RWPE1 (cell line): Measurements from ENCODE around the gene HES5.
"Not testable (repeated sequence)": the region's sequence is repeated elsewhere in the genome, so short reads cannot be mapped to it uniquely, and the experiment has no call there.

ENCODE experiments used
- CTCF ChIA-PET: fragments of 350-600 bp; sonication (Branson Sonifier 250); formaldehyde crosslinking; extraction: SDS; loops from one replicate; lab custom pipeline; 2021; lab: Yijun Ruan, JAX
- POLR2A ChIA-PET: fragments of 400-600 bp; formaldehyde crosslinking; extraction: SDS; loops from one replicate; lab custom pipeline; 2020; ENCODE audit warnings: antibody characterized with exemption; ENCODE audit not compliant: low non-redundant PET; lab: Yijun Ruan, JAX
- DNase-seq: peaks from one replicate; pipeline ENCODE4 v3.0.0; 2012; ENCODE audit warnings: low spot score
- H3K27ac ChIP-seq: fragments of 450-650 bp; 2 replicates; pipeline ENCODE4 v1.5.1; 2017
- TF ChIP-seq, protein P1 (sequence below): fragments of 450-650 bp; conservative IDR thresholded peaks from 2 replicates; pipeline ENCODE4 v1.5.1; 2017; ENCODE audit warnings: low read depth, mild to moderate bottlenecking

Gene HES5

DNA sequence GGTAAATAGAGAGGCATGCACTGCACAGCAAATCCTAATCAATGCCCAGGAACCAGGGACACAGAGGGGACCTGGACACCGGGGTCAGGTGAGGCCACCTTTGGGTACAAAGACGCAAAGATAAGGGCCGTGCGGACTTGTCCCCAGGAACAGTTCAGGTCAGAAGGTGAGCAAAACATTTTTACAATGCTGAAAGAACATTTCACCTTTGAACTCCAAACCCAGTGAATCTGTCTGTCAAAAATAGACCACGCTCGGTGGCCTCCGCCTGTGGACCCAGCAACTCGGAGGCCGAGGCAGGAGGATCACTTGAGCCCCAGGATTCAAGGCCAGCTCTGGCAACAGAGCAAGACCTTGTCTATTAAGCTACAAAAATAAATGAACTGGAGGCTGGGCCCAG is 41.3 kb upstream of the HES5 start:
- H3K27ac ChIP-seq: no peak overlapping the region
- ChIA-PET CTCF (no interaction called here), POLR2A (no interaction called here)

DNA sequence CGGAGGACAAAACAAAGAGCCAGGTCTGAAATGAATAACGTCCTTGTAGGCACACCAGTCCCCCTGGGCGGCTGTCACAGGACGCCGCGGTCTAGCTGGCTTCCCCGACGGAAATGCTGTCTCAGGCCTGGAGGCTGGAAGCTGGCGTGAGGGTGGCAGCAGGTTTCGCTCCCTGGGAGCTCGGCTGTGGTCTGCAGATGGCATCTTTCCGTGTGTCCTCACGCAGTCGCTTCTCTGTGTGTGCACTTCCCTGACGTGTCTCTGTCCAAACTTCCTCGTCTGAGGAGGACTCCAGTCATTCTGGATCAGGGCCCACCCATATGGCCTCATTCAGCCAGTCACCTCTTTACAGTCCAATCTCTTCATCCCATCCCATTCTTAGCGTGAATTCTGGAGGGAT is 40.3 kb upstream of the HES5 start:
- no peak for DNase-seq
- POLR2A ChIA-PET: no interaction called here
- H3K27ac ChIP-seq: no peak overlapping the region
- CTCF ChIA-PET: no interaction called here
- TF ChIP-seq, protein P1, sequence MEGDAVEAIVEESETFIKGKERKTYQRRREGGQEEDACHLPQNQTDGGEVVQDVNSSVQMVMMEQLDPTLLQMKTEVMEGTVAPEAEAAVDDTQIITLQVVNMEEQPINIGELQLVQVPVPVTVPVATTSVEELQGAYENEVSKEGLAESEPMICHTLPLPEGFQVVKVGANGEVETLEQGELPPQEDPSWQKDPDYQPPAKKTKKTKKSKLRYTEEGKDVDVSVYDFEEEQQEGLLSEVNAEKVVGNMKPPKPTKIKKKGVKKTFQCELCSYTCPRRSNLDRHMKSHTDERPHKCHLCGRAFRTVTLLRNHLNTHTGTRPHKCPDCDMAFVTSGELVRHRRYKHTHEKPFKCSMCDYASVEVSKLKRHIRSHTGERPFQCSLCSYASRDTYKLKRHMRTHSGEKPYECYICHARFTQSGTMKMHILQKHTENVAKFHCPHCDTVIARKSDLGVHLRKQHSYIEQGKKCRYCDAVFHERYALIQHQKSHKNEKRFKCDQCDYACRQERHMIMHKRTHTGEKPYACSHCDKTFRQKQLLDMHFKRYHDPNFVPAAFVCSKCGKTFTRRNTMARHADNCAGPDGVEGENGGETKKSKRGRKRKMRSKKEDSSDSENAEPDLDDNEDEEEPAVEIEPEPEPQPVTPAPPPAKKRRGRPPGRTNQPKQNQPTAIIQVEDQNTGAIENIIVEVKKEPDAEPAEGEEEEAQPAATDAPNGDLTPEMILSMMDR: no peak

More for the DNA sequence above, 41.3 kb upstream of the HES5 start:
- no peak for DNase-seq
- TF ChIP-seq, protein P1: no peak

DNA sequence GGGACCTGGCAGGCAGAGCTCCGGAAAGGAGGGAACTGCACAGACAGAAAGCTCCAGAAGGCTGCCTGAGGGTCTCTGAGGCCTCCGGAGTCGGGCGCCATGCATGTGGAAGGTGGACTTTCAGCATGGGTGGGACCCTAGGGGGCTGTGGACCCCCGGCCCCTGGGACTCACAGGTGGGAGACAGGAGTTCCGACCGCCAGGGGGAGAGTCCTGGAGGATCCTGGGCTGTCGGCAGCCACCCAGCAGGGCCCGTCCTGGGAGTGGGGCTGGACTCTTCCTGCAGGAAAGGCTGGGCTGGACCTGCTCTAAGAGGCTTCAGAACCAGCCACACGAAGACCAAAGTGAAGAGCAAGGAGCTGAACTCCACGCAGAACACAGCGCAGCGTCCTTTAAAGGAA is 39.6 kb upstream of the HES5 start:
- H3K27ac ChIP-seq, DNase-seq, POLR2A ChIA-PET, CTCF ChIA-PET: not testable (repeated sequence)

DNA sequence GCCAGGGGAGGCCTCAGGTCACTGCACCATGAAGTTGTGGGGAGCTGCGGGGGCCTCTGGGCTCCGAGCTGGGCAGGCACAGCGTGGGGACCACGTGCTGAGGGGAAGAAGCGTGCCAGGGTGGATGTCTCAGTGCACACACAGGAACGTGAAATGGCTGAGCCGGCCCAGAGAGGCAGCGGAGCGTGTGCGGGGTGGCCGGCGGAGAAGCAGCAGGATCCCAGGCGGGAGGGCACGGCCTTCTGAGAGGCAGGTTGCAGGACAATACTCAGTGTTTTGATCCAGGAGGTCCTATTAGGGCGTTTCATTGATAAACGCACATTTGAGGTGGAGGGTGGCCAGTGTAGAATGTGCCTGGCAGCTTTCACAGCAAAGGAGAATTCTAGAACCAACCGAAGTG is 39.0 kb upstream of the HES5 start:
- no peak for DNase-seq
- ChIA-PET POLR2A (no interaction called here), CTCF (no interaction called here)
- no peak overlapping the region for H3K27ac ChIP-seq
- TF ChIP-seq, protein P1: no peak

DNA sequence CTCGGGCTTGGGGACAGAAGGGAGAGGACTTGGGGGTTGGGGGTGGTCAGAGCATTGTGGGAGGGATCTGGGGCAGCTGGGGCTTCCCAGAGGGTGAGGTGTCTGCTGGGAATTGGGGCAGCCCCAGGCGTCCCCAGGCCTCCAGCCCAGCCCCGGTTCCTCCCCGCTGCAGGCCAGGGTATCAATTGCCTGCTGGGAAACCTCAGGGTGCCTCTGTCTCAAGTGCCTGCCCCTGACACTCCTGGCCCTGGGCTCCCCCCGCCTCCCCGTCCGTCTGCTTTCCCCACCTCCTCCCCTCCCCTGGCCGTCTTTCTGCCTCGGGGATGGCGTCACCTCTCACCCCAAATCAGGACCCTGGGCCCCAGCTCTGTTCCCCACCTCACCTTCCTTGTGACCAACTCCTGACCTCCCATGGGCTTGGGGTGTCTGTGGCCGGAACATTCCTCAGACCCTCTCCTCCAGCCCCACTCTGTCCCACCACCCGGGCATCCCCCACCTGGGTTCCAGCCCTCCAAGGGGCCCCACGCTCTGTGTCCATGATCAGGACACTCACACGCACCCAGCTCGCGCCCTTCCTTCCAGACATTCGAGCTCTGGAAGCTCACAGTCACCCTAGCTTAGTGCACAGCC is 38.2 kb upstream of the HES5 start:
- CTCF ChIA-PET, POLR2A ChIA-PET, H3K27ac ChIP-seq, DNase-seq: not testable (repeated sequence)

DNA sequence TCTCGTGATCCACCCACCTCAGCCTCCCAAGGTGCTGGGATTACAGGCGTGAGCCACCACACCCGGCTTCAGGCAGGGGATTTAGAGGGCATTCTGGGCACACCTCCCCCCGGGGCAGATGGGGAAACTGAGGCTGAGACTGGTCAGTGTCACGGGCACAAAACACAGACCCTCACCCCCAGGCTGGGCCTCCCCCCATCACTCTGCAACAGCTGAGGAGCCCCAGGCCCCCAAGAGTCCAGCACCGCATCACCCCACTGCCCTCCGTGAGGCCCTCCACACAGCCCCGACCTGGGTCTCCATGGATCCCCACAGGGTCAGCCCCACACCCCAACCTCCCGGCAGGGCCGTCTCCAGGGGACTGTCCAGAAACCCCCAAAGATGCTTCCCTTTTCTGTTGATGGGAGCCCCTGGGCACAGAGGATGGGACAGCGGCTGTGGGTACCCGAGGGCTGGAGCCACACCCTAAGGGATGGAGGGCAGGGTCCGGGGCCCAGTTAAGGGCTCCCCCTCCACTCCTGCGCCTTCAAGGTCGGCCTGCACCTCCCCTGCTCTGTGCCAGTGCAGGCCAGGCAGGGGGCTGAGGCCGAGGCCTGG is 37.1 kb upstream of the HES5 start:
- POLR2A ChIA-PET: no interaction called here
- CTCF ChIA-PET: no interaction called here
- DNase-seq: no peak
- no peak overlapping the region for H3K27ac ChIP-seq
- TF ChIP-seq, protein P1: no peak

DNA sequence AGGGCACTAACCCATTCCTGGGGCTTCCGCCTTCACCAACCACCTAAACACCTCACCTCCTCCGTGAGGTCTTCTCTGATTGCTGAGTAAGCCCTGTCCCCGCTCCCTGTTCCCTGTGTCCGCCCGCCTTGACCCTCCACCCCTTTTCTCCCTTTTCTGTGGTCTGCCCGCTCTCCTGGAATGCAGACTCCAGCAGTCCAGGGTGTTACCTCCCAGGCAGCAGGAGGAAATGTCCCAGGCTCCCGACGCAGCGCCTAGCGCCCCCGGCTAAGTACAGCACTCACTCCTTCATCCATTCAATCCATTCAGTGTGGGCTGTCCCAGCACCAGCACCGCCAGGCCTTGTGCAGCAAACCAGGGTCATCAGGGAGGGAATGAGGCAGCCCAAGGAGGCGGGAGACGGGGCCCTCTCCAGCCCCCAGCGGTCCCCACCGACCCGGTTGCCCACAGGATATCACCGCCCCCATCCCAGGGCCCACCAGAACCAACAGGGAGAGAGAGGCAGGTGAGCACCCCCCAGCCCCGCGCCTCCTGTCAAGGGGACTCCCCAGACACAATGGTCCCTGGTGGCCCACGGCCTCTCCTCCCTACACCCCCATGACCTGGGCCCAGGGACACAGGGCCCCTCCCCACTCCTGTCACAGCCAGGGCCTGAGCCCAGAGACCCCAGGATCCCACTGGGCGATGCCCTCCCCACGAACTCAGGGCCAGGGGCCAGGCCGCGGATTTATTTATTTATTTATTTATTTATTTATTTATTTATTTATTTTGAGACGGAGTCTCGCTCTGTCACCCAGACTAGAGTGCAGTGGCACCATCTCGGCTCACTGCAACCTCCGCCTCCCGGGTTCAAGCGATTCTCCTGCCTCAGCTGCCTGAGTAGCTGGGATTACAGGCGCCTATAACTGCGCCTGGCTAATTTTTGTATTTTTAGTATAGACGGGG is 36.3 kb upstream of the HES5 start:
- POLR2A ChIA-PET: no interaction called here
- no peak overlapping the region for H3K27ac ChIP-seq
- CTCF ChIA-PET: no interaction called here
- TF ChIP-seq, protein P1: no peak
- no peak for DNase-seq
